Brain pericyte (primary cell): ENCODE data around the gene CACNB4.
"Not testable (repeated sequence)": the region's sequence is repeated elsewhere in the genome, so short reads cannot be mapped to it uniquely, and the experiment has no call there.

Source experiments
- DNase-seq: peaks from one replicate; pipeline ENCODE4 v3.0.0-alpha.2; 2012; ENCODE audit warnings: low read depth, low spot score

The CACNB4 gene

DNA sequence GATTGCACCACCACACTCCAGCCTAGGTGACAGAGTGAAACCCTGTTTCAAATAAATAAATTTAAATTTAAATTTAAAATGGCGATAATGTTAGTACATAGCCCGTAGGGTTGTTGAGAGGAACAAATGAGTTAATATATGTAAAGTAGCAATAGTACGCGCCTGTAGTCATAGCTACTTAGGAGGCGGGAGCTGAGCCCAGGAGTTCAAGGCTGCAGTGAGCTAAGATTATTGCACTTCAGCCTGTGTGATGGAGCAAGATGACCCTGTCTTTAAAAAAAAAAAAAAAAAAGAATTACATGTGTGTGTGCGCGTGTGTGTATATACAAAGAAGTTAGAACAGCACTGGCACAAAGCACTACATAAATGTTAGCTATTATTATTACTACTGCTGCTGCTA is 153.2 kb downstream of the CACNB4 start:
- DNase-seq: no peak

DNA sequence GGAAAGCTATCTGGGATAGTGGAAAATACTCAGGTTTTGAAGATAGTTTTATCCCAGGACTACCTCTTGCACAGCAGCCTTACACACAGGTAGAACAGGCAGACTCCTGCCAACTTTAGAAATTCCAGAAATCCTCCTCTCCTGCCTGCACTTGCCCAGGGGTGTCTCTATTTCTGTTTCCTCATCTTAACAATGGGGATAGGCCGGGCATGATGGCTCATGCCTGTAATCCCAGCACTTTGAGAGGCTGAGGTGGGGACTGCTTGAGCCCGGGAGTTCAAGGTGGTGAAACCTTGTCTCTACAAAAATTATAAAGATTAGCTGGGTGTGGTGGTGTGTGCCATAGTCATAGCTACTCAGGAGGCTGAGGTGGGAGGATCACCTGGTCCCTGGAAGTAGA is 153.7 kb downstream of the CACNB4 start:
- no peak for DNase-seq

DNA sequence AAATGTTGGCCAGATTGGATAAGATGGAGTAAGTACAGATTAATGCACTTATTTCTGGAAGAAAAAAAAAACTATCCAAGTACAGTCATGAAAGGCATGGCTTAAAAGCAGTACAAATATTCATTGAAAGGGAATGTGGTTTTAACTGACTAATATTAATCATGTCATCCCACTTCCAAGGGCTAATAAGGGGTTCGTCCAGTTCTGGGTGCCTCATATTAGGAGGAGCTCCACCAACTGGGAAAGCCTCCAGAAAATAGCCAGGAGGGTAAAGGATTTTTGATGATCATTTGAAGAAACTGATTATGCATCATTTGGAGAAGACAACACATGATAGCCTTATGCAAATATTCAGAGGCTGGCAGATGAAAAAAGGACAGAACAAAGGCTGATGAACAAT is 155.4 kb downstream of the CACNB4 start:
- DNase-seq: no peak

DNA sequence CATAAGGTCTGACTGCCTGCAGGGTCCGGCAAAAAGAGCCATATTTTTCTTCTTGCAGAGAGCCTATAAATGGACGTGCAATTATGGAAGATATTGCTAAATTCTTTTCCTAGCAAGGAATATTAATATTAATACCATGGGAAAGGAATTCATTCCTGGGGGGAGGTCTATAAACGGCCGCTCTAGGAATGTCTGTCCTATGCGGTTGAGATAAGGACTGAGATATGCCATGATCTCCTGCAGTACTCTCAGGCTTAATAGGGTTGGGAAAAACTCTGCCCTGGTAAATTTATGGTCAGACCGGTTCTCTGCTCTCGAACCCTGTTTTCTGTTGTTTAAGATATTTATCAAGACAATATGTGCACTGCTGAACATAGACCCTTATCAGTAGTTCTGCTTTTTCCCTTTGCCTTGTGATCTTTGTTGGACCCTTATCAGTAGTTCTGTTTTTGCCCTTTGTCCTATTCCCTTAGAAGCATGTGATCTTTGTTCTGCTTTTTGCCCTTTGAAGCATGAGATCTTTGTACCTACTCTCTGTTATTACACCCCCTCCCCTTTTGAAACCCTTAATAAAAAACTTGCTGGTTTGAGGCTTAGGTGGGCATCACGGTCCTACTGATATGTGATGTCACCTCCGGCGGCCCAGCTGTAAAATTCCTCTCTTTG is 156.2 kb downstream of the CACNB4 start:
- not testable (repeated sequence) for DNase-seq

DNA sequence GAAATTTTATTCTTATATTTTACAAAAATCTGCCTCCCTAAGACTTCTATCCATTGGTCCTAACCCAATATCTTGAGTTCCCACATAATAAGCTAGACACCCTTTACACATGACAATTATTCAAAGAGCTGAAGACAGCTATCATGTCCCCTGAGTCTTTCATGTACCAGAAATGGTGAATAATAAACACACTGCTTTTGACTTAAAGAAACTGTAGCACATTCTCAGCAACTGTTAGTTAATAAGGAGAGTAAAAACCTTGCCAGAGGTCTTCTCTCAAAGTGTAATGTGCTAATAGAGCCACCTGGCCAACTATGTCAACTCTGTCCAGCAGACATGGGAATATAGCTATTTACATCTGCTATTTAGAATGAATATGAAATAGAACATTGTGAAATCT is 160.9 kb downstream of the CACNB4 start:
- DNase-seq: no peak

DNA sequence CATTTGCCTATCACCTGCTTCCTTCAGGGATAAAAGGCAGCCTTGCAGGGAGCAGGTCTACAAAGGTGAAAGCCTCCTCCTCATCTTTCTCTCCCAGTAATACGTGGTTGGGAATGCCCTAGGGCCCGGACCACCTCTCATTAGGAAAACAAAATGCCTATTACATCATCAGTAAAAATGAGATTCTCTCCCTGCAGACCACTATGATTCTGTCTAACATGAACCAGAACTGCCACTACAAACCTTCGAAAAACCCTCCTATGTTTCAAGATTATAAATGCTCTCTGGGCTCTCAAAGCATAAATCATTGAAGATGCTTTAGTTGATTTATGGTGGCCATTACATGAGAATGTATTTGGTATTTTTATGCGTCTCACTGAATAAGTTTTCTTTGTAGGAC is 162.2 kb downstream of the CACNB4 start:
- no peak for DNase-seq

DNA sequence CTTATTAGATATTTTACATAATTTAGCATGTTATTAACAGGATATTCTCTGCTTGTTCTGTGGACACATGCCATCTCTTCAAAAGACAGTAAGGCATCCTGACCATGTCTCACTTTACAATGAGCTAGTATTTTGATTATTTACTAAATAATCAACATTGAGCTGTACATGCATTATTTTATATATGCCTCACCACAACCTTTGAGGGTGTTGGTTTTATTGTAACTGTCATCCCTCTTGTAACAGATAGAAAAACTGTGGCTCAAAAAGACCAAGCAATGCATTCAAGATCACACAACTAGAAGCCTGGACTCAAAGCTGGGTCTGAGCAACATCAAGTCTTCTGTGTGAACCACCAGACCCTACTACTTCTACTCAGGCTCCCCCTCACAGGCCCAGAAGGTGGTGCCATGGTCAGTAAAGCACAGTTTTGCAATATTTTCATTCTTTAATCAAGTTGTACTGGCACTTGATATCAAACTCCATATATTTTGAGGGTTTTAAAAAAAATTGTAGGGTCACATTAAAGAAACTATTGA is 165.5 kb downstream of the CACNB4 start:
- no peak for DNase-seq

DNA sequence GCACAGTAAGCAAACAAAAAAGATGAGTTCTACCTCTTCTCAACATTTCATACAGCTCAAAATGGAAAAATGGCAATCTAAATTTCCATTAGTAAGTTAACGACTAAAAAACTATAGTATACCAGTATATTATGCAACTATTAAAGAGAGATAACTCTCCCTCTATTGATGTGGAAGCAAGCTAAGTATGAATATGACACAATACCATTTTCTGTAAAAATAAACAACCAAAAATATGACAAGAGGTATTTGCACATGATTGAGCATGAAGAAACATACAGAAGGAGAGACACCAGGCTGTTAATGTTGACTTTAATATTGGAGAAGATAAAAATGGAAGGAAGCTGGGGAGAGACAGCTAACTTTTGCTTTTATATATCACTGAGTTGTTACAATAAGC is 167.1 kb downstream of the CACNB4 start:
- no peak for DNase-seq

DNA sequence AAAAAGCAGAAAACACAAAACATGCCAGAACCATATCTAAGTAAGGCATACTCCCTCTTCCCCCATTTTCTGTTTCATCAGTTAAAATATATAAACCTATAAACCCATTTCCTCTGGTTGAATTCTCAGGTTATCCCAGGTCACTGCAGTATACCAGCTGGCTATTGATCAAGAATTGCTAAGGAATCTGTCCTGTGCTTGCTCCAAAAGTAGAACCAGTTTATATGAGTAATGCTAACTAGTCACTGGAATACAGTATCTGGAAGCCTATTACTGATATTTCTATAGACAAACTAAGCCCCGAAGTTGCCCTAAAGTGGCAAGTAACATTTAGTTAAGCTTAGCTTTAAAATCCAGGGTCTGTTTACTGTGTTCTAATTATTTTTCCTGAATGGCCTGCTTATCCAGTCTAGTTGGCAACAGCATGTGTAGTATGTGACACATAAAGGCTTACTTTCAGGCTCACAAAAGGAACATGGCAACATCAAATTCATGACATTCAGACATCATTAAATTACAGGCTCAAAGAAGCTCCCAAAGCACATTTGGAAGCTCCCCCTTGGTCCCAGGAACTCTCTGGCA is 167.7 kb downstream of the CACNB4 start:
- no peak for DNase-seq

DNA sequence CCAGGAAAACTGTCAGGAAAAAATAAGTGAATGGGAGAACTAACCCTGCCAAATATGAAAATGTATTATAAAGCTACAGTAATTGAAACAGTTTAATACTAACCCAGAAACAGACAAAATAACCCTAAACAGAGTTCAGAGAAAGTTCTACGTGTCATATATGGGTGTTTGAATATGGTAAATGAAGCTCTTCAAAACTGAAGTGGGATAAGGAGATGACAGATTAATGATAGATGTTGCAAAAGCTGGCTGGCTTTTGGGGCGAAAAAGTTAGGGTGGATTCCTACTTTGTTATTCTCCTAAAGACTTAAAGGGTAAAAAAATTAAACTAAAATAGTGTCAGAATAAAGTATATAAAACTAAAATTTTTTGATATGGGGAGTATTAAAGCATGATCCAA is 168.8 kb downstream of the CACNB4 start:
- no peak for DNase-seq

DNA sequence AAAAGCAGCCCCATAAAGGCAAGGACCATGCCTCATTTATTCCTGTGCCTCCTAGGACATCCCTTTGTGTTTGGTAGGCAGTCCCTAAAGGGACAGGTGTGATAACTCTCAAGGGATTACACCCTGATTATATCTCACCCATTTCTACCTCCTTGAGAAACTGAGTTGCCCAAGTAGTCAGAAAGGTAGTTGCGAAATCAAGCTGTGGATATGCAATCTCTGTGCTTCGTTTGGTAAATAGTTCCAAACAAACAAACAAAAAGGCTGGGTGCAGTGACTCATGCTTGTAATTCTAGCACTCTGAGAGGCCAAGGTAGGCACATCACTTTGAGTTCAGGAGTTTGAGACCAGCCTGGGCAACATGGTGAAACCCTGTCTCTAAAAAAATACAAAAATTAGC is 170.5 kb downstream of the CACNB4 start:
- no peak for DNase-seq

DNA sequence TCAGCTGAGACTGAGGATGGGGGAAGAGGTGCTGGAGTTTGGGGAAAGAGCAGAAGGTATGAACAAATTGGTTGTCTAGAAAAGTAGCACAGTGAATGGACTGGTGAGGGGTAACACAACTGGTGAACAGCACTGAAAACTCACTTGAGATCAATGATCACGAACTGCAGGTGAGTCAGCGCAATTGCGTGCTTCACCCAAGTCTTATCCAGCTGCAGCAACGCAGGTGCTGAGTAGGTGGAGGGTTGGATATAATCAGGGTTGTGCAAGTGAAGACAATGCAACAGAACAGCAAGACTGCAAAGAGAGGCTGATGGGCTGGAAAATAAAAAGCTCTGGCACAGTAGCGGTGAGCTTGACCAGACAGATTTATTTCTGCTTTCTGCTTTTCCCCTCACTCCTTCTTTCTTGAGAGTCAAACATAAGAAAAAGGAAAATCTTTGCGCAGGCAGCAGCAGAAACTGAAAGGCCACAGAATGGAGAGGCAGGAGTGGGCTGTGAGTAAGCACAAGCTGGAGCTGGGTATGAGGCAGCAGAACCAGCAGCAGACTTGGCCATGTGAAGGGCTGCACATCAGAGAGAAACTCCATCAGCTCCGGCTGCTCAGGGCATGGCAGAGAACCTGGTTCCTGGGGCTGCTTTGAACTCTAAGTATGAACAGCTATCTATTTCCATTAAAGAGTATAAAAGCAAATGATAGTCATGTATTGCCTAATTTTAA is 171.2 kb downstream of the CACNB4 start:
- DNase-seq: no peak

DNA sequence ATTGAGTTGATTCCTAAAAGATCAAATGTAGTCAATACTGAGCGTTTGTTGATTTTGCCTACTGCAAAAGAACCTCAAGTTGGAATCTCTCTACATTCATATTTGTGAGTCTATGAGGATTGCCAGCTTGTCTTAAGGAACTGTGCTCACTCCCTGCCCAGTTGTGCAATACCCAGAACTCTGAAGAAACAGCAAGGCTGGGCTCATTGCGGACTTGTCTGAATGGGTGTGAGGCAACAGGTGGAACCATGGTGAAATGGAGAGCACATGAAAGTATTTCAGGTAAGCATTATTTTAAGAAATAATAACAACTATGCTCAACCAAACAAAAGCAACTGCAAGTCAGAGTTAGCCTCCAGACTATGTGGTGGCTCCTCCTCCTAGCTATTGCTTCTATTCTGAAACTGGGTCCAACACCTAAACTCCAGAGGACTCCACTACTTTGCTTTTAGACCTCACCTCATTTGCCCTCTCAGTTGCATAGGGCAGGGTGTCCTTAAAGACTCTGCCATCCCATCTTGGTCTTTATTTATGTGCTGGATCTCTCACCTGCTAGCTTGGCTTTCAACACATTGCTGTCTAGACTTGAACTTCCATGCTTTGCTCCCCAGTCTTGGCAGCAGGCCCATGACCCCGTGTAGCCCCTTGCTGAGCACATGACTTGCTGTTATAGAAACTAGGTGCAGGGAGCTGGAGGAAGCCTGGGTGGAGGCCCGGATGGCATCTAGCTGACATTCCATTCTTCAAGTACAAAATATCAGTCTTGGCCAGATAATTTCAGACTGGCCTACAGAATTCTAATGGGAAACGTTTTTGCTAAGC is 175.8 kb downstream of the CACNB4 start:
- no peak for DNase-seq

DNA sequence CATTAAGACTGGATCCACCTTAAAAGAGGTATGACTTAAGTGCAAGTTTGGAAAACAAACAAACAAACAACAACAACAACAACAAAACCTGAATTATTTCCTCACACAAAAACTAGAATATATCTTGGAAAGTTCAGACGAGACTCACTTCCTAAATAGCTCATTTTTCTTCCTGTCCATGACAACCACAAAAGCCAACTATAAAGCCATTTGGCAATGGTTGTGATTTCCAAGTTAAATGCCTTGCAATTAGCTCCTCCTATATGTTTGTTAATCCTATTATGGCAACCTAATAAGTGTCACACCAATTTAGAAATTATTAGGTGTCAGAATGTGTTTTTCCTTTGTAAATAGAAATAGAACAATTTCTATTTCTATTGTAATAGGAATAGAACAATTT is 179.1 kb downstream of the CACNB4 start:
- DNase-seq: no peak

DNA sequence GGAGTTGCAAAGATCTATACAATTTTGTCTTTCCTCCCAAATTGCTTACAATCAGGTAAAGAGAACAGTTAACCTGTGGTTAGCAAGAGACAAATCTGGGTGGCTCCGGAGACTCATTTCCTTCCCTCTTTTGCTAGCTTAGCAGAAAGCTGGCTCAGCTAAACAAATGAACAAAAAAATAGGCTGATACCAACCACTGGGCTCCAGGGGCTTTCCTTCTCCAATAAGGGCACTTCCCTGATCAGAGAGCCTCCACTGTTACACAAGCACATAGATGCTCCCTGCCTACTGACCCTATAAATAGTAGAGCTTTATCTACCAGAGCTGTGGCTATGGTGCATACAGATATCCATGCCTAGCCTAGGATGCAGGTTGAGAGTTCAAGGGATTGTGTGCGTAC is 180.5 kb downstream of the CACNB4 start:
- DNase-seq: no peak

DNA sequence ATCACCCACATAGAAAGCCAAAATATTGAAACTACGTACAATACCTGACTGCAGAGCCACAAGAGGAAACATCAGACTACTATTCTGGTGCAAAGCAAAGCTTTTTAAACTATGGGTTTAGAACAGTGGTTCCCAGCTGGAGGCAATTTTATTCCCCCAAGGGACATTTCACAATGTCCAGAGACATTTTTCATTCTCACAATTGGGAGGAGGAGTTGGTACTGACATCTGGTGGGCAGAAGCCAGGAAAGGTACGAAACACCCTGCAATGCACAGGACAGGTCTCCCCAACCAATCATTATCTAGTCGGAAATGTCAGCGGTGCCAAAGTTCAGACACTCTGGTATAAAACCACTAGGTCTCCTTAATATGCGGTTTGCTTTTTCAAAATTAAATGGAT is 182.2 kb downstream of the CACNB4 start:
- DNase-seq: no peak

DNA sequence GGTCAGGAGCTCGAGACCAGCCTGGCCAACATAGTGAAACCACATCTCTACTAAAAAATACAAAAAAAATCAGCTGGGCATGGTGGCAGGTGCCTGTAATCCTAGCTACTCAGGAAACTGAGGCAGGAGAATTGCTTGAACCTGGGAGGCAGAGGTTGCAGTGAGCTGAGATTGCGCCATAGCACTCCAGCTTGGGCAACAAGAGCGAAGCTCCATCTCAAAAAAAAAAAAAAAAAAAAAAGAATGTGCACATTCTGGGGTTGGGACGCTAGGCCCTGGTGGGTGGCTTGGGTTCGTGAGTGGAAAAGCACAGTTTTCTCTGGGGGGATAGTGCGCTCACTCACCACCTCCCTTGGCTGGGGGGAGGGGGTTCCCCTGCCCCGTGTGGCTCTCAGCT is 183.2 kb downstream of the CACNB4 start:
- DNase-seq: not testable (repeated sequence)

DNA sequence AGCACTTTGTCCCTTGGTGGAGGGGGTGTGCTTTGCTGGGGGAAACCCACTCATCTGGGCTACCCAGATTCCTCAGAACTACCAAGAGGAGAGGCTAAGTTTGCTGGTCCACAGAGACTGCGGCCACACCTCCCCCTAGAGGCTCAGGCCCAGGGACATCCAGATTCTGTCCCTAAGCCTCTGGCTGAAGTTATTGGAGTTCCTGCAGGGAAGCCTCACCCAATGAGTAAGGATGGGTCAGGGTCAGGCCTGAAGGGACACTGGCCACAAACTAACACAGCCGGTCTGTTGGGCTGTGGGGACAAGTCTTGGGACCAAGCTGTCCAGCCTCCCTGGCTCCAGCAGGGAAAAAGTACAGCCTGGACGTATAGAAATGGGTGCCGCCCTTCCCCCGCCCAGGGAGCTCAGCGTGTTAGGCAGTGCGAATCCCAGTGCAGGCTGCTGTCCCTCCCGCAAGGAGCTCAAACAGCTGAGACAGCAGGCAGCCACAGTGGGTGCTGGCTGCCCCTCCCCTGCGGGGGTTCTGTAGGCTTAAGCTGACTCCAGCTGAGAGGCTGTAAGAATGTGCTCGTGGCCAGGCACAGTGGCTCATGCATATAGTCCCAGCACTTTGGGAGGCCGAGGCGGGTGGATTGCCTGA is 183.7 kb downstream of the CACNB4 start:
- DNase-seq: no peak

DNA sequence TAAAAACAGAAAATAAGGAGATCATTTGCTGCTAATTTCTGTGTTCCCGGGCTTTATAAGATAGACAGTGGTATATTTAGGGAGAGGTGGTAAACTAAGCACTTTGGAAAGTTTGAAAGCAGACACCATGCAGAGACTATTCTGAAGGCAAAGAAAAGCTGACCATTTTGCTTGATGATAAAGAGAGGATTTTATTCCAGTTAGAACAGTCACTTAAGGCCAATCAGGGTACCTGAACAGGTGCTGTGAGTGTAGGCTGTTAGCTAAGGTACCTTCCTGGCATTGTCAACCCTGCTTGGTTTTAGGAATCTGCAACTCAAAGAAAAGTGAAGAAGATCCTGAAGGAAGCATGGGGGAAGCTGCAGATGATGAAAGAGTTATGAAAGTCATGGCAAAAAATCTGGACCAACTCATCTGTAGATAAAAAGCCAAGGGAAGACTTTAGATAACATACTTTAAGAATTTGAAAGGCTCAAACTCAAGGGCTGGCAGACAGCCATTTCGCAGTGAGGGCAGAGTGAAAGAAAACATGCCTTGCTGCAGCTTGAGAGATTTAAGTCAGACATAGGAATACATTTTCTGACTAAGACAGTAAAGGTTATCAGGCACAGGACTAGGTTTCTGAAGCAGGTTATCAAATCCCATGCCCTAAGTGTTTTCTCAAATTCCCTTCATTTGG is 190.5 kb downstream of the CACNB4 start:
- DNase-seq: no peak

DNA sequence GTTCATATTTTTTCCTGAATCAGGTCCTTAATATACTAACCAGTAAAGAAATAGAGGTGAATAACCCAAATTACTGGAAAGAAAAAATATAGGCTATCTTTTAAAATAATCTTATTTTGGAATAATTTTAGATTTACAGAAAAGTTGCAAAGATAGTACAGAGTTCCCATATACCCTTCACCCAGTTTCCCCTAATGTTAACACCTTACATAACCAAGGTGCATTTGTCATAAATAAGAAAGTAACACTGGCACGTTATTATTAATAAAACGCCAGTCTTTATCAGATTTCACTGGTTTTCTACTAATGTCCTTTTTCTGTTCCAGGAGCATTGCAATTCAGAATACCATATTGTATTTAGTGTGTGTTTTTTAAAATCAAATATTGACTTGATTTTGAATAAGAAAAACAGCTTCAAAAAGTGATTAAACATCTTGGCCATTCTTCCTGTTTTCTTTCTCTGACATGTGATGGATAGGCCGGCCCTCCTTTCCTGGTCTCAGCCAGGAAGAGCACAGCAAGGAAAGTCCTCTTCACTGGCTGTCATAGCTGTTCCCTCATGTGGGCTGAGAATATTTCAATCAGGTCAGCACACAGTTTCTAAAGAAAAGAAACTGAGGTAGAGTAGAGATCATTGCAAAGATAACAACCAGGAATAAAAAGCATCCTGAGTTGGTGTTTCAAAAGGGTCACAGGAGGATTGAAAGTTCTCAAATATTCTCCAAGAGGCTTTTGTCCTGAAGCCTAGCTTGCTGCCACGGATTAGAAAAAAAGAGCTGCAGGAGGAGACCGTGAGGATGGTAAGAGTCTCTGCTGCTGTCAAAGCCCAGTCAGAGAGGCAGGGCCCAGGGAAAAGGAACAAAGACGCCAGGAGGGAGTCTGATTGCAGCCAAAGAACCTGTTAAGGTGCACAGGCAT is 191.3 kb downstream of the CACNB4 start:
- DNase-seq: no peak
